GM21528 (cell line): Measurements from ENCODE around the gene PYGB.

Experiments
- ATAC-seq: cut with Tn5 transposase; IDR thresholded peaks from one replicate; pipeline ENCODE4 v1.9.1; 2021; ENCODE audit warnings: mild to moderate bottlenecking, moderate library complexity; ENCODE audit not compliant: unreplicated experiment, low FRiP score

Gene PYGB

GRCh38 chr20:25215521-25215920, 32.4 kb upstream of the PYGB start:
- ATAC-seq: no peak

- no peak for ATAC-seq
Observed at GRCh38 chr20:25216199-25216945, 31.5 kb upstream of the PYGB start.

- no peak for ATAC-seq
Observed at GRCh38 chr20:25217161-25218108, 30.4 kb upstream of the PYGB start.

GRCh38 chr20:25218109-25218486, 29.8 kb upstream of the PYGB start:
- ATAC-seq: no peak

GRCh38 chr20:25218492-25218891, 29.4 kb upstream of the PYGB start:
- no peak for ATAC-seq

GRCh38 chr20:25219365-25219764, 28.5 kb upstream of the PYGB start:
- no peak for ATAC-seq

- no peak for ATAC-seq
Observed at GRCh38 chr20:25220021-25220730, 27.7 kb upstream of the PYGB start.

GRCh38 chr20:25220810-25221591, 26.9 kb upstream of the PYGB start:
- no peak for ATAC-seq

GRCh38 chr20:25221592-25222460, 26.1 kb upstream of the PYGB start:
- no peak for ATAC-seq

GRCh38 chr20:25222461-25223178, 25.3 kb upstream of the PYGB start:
- ATAC-seq: no peak

GRCh38 chr20:25223179-25223661, 24.7 kb upstream of the PYGB start:
- no peak for ATAC-seq

- no peak for ATAC-seq
Observed at GRCh38 chr20:25223765-25224720, 23.8 kb upstream of the PYGB start.

GRCh38 chr20:25224941-25225340, 22.9 kb upstream of the PYGB start:
- ATAC-seq: no peak

GRCh38 chr20:25225642-25226432, 22.0 kb upstream of the PYGB start:
- no peak for ATAC-seq

GRCh38 chr20:25226433-25227316, 21.2 kb upstream of the PYGB start:
- ATAC-seq: no peak
